Eye (tissue), 1 donor: ENCODE measurements around the gene KAT6B.

ENCODE experiments used
- DNase-seq: peaks from one replicate; pipeline ENCODE4 v3.0.0-alpha.2; 2015

KAT6B gene

DNA sequence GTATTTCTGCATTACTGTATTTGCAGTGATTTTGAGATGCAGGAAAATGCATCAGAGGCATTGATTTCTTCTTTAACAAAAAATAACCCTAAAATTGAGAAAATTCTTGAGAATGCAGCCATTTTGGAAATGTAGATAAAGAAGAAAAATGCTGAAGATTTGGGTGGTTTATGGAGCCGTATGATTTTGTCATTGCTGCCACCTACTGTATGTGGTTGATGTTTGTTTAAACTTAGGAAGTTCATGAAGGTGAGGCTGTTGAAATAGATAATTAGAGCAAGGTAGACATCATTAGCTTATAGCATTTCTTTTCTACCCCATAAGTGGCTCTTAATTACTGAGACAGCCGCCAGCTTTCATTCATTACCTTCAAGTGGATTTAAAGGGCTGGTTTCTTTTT is 193.0 kb downstream of the KAT6B start:
- DNase-seq, result peak; percentile 60

- no peak for DNase-seq
Measured at GRCh38 chr10:75020168-75020567, 193.8 kb downstream of the KAT6B start.

GRCh38 chr10:75021379-75022249 is 195.2 kb downstream of the KAT6B start:
- DNase-seq, result peak; percentile 65

DNA sequence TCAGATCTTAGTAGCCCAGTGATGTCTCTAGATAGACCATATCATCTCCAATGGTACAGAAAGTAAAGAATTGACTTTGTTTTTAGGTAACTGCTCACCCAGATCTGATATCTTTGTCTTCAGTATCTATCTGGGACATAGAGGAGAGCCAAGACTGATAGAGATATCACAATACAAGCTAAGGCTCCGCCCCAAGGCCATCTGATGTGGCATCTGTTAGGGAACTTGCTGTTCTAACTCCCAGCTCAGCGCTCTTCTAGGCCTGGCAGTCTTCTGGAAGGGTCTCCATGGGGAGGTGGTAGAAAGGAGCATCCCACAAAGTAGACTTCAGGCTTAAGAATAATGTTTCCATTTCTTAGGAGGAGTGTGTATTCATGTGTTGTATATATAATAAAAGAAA is 196.7 kb downstream of the KAT6B start:
- DNase-seq, result no peak

- DNase-seq, result no peak
Measured at GRCh38 chr10:75024971-75025523, 198.6 kb downstream of the KAT6B start.

GRCh38 chr10:75028049-75028448 is 201.6 kb downstream of the KAT6B start:
- no peak for DNase-seq

GRCh38 chr10:75028748-75029147 is 202.3 kb downstream of the KAT6B start:
- DNase-seq, result no peak

DNA sequence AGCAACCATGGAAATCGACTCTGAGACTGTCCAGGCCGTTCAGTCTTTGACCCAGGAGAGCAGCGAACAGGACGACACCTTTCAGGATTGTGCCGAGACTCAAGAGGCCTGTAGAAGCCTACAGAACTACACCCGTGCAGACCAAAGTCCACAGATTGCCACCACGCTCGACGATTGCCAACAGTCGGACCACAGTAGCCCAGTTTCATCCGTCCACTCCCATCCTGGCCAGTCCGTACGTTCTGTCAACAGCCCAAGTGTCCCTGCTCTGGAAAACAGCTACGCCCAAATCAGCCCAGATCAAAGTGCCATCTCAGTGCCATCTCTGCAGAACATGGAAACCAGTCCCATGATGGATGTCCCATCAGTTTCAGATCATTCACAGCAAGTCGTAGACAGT is 203.0 kb downstream of the KAT6B start:
- DNase-seq, result no peak

DNA sequence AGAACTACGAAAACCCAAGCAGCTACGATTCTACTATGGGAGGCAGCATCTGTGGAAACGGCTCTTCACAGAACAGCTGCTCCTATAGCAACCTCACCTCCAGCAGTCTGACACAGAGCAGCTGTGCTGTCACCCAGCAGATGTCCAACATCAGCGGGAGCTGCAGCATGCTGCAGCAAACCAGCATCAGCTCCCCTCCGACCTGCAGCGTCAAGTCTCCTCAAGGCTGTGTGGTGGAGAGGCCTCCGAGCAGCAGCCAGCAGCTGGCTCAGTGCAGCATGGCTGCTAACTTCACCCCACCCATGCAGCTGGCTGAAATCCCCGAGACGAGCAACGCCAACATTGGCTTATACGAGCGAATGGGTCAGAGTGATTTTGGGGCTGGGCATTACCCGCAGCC is 203.5 kb downstream of the KAT6B start:
- DNase-seq, result peak; percentile 44

GRCh38 chr10:75030371-75030770 is 204.0 kb downstream of the KAT6B start:
- DNase-seq, result no peak

GRCh38 chr10:75032119-75032518 is 205.7 kb downstream of the KAT6B start:
- DNase-seq, result no peak

- DNase-seq, result no peak
Measured at GRCh38 chr10:75032813-75033212, 206.4 kb downstream of the KAT6B start.

DNA sequence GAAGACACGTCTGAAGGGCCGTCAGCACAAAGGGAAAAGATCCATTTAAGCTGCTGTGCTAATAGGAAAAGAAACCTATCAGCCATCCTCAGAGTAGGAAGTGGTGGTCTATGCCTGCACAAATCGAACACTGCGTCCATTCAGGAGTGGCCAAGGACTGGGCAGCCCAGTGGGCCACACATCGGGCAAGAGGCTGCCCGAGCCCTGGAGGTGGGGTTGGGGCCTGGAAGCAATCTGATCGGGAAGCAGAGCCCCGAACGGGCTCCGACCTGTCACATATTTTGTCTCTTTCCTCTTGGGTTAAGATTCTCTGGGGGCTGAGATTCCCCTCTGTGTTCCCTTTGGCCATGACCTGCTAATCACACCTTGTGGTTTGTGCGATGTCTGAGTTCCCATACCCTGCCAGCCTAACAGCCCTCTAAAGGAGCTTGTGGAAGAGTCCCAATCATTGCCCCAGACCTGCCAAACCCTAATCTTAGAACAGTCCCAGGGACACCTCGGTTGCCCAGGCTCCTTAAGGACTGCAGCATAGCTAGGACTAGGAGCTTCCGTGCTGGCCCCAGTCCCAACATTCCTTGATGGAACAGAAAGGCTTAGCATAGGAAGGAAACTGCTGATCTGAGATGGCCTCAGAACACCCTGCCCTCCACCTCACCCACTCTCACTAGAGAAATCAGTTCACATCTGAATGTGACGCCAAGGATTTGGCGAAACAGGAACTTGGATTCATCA is 207.2 kb downstream of the KAT6B start:
- no peak for DNase-seq

- DNase-seq, result no peak
Measured at GRCh38 chr10:75034131-75034512, 207.7 kb downstream of the KAT6B start.

- no peak for DNase-seq
Measured at GRCh38 chr10:75034714-75035258, 208.4 kb downstream of the KAT6B start.

- DNase-seq, result no peak
Measured at GRCh38 chr10:75035975-75036708, 209.7 kb downstream of the KAT6B start.

DNA sequence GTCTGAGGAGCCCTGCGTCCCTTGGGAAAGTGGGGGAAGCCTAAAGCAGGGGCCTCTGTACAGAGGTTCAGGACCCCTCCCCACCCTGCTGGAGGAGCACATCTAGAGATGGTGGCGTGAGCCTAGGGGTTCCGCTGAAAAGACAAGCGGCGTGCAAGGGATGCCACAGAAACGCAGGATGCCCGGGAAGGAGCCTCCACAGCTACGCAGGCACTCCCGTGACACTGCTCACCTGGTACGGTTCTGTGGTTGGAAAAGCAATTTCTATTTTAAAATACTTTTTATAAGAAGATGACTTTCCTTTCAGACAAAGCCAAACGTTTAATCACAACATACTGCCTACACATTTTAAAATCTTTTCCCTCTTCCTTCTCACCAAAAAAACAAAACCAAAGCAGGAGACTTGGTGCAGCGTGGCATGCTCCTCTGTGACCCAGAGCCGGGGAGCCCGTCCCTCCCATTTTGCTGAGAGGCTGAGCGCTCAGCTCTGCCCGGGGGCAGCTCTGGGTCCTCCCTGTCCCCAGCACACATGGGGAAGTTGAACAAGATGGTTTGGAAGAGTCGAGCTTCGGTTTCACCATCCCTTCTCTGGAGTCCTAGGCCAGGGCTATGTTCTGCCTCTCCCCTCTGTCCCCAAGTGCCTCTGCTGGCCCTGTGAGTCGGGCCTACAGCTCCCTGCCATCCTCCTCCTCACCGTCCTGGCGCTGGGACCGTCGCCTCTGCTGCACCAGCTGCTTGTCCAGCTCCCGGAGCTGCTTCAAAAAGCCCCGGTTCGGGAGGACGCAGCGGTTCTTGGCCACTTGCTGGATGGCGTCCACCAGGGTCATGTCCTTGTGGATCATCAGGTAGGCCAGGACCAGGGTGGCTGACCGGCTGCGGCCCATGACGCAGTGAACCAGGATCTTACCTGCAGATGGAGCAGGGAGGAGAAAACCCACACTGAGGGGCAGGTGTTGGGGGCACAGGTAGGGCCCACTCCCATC is 211.1 kb downstream of the KAT6B start:
- no peak for DNase-seq

- no peak for DNase-seq
Measured at GRCh38 chr10:75038335-75038734, 211.9 kb downstream of the KAT6B start.

DNA sequence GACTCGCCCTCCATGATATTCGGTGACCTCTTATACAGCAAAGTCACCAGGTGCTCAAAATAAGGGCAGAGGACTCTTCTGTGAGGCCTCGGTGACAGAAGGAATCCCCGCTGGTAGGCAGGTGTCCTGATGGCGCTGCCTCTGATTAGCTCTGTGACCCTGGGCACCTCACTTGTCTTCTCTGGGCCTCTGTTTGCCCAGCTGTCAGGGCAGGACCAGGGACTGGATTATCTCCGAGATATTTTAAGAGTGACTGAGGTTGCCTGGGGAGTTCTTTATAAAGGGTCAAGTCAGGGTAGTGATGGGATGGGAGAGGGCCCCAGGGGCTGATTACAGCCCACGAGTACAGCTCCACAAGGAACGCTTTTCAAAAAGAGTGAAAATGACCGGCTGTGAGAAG is 214.2 kb downstream of the KAT6B start:
- no peak for DNase-seq

DNA sequence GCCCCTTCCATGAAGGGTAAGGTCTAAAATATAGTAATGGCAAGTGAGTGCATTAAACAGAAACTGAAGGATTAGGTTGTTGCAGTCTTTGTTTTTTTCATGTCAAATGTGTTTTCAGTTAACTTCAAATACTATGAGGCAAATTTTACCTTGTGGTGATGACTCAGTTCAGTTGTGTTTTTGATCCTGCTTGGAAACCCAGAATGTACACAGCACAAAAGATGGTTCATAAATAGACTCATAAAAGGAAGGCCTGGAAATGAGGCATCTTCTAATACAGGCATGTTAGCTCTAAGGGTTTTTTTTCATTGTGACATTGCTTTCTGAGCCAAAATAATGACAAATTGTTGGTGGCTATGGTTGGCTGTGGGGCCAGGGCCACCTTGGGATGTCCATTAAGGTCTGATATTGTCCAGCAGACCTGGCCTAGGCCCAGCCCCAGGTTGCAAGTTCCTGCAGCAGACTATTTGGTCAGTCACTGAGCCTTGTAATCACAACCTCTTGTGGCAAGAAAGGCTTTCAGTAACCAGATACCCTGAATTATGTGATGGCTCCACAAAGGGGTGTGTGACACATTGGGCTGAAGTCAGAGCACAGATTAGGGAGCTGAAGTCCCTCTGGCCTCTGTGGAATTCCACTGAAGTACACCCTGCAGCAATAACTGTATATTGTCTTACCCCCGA is 216.0 kb downstream of the KAT6B start:
- no peak for DNase-seq
